Measurements from ENCODE around the gene SEMA3A. TPM values are rescaled to one million over a fixed set of nuclear protein-coding genes. Genes with fewer than 3 reads are reported as not detected.

SEMA3A gene
- total and polyA plus RNA-seq, 2 of the 4 experiments (the other 2 are of a cell fraction) = 31.2 to 213 TPM

DNA sequence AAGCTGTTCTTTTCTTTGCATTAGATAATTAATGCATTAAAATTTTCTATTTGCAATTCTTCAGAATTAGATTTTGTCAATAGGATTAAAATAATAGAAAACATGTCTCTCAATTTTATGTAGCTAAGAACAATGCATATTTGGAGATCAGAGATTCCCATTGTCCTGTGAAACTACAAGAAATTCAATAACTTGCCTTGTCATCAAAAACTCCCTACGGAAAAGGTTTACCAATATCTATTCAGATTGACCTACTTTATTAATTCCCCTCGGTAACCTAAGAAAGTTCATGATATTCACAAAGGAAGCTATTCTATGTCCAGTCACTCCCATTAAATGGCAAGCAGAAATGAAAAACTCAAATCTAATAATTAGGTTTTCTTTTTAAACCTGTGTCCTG, 172.6 kb downstream of the SEMA3A start:
- no peak overlapping the region for H3K4ac ChIP-seq (ENCODE audit: low read depth, low read length)
- ChIA-PET CTCF (no interaction called here), POLR2A (ENCODE audit: unreplicated experiment) (interaction anchor here (0.6 kb wide), 1 partner anchor 271 kb away, joined by 3 read pairs; no protein-coding TSS in a partner anchor)
- BruUV-seq (replicated peaks) = no TSS peak
- H4K5ac ChIP-seq (ENCODE audit: low read depth, low read length) = no peak overlapping the region
- H3K4me2 ChIP-seq (ENCODE audit: low read depth, low read length) = no peak overlapping the region
- H3K27me3 ChIP-seq (ENCODE audit: control insufficient read depth, insufficient read depth, low read length) = no peaks in the 10 kb centered on the region
- ATAC-seq (ENCODE audit: low read depth) = no peak
- no peaks in the 10 kb centered on the region for H3K9me3 ChIP-seq (ENCODE audit: control insufficient read depth, insufficient read depth, low read length)
- H3K9ac ChIP-seq (ENCODE audit: low read depth, low read length) = no peak overlapping the region
- in situ Hi-C loops (cut with MboI; ENCODE audit: low sequenced_read_pairs) = no loop called here
- no peak overlapping the region for H3K18ac ChIP-seq (ENCODE audit: low read depth, low read length)
- no peak overlapping the region for H3K23ac ChIP-seq (ENCODE audit: low read depth, low read length)
- H4K91ac ChIP-seq (ENCODE audit: insufficient read depth, low read depth, low read length) = no peak overlapping the region
- H2AFZ ChIP-seq (replicated peaks; ENCODE audit: low read length, poor library complexity) = no peak overlapping the region
- peaks cover 10 to 51% of the 10 kb centered on the region in 2 experiments for H3K79me1 ChIP-seq (ENCODE audit: low read depth in 1 of 2, low read length in 2 of 2)
- intact Hi-C loops (cut with micrococcal nuclease) = no loop called here
- peaks cover 4% of the 10 kb centered on the region; the same call in 1 of the 2 replicates for H3K36me3 ChIP-seq (ENCODE audit: control insufficient read depth, insufficient read depth, low read length)
- dilution Hi-C loops (cut with HindIII; ENCODE audit: low sequenced_read_pairs, unreplicated experiment) = no loop called here
- peaks cover 5% of the 10 kb centered on the region; the same call in 1 of the 2 replicates for H3K4me1 ChIP-seq (ENCODE audit: control insufficient read depth, insufficient read depth, low read length)
- H3K9me1 ChIP-seq (ENCODE audit: insufficient read depth, low read length) = no peaks in the 10 kb centered on the region; the same call in 1 of the 2 replicates
- no peak overlapping the region; the same call in 1 of the 2 replicates for H2BK120ac ChIP-seq (ENCODE audit: low read depth, low read length)
- H2AK9ac ChIP-seq (replicated peaks; ENCODE audit: low read depth, low read length, poor library complexity) = no peak overlapping the region
- H3K56ac ChIP-seq (ENCODE audit: extremely low read depth, insufficient read depth, low read length) = no peak overlapping the region
- H2BK5ac ChIP-seq (ENCODE audit: low read depth, low read length, poor library complexity, severe bottlenecking) = peak overlapping the region; percentile 58
- H2AK5ac ChIP-seq (ENCODE audit: low read depth, low read length) = no peak overlapping the region
- H2BK20ac ChIP-seq (ENCODE audit: low read depth, low read length) = no peak overlapping the region
- no peak overlapping the region for H3K4me3 ChIP-seq (ENCODE audit: insufficient read depth, low read depth, low read length)
- no CpG with 5 or more reads among the region's 2 CpGs for WGBS, 2 experiments (ENCODE audit: extremely low coverage in 2 of 2, insufficient read length in 1 of 2)
- H4K8ac ChIP-seq (ENCODE audit: low read depth in 2 of 2, low read length in 2 of 2) = no peak overlapping the region
- H3K27ac ChIP-seq (ENCODE audit: insufficient read depth, low read length) = no peak overlapping the region
- TF ChIP-seq FOS (IDR thresholded peaks at IDR 0.05; ENCODE audit: low read depth, low read length) = no peak
- no peak for TF ChIP-seq POLR2A (IDR thresholded peaks at IDR 0.05; ENCODE audit: low read depth, low read length)
- no peak for TF ChIP-seq SMC3 (IDR thresholded peaks at IDR 0.05; ENCODE audit: low read depth, low read length)
- no peak for TF ChIP-seq RCOR1 (IDR thresholded peaks at IDR 0.05; ENCODE audit: insufficient replicate concordance, low read length)
- TF ChIP-seq MAFK (IDR thresholded peaks at IDR 0.05; ENCODE audit: low read depth, low read length) = peak; percentile 81
- peaks cover 5% of the 10 kb centered on the region; the same call in 1 of the 2 replicates for H4K20me1 ChIP-seq (ENCODE audit: insufficient read depth, low read length)
- no peak for DNase-seq
- no peak overlapping the region for H2BK15ac ChIP-seq (ENCODE audit: low read depth, low read length)
- no peak overlapping the region; the same call in 1 of the 2 replicates for H3K14ac ChIP-seq (replicated peaks; ENCODE audit: low read depth, low read length)
